ENCODE measurements around the gene FNIP2. TPM values are rescaled to one million over a fixed set of nuclear protein-coding genes. Genes with fewer than 3 reads are reported as not detected.

FNIP2 gene
- total and polyA plus RNA-seq, 9 of the 15 experiments (the other 6 are each of a cell fraction or from before 2014, with no cell fraction given) = 1.7 to 15.5 (median 8.3) TPM

DNA sequence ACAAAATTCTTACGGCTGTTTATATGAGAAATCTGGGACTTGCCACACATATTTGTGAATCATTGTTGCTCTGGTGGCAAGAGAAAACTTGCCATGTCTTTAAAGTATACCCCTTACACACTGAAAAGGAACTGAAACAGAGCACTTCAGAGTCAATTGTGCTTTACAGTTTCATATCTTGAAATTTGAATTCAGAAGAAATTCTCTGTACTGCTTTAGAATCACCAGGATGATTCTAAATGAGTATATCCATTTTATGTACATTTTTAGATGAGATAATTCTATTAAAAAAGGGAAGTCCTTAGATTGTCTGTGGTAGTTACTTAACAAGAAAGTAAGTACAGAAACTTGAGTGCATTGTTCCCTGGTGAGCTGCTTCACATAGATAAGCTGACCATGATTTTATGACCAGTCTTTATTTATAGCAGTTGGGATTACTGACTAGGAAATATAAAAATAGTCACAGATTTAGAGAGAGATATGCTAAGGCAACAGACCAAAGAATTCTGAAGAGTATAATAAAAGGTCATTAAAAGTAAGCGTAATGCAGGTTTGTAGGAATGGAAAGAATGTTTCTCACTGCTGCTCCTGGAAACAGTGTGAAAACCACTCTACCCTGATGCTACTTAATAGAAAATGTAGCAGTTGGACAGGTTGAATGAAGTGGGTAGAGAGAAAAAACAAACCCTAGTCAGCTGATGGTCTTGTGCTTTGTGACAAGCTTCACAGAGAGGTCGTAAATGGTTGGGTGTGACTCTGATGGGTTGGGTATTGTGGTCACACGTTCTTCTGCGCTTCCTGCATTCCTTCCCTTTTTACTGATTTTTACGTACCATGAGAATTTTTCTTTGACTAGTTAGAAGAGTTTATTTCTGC, 41.0 kb downstream of the FNIP2 start:
- Histone ChIP-seq H3K4me1 (replicated peaks in 1 of 2; ENCODE audit: control insufficient read depth in 2 of 2, insufficient read depth in 2 of 2, low read length in 2 of 2) (peaks cover 12 to 35% of the 10 kb centered on the region in 2 experiments), H3K36me3 (ENCODE audit: control insufficient read depth, insufficient read depth, low read length) (no peaks in the 10 kb centered on the region; the same call in 2 of the 3 replicates), H4K20me1 (replicated peaks; ENCODE audit: control insufficient read depth, insufficient read depth, low read length) (0 out of 2 replicates have a peak, but pooled peaks cover 3% of the 10 kb centered on the region), H3K4me2 (ENCODE audit: insufficient read depth, low read length) (no peak overlapping the region), H3K79me2 (ENCODE audit: control insufficient read depth, insufficient read depth, low read length) (peaks cover 11% of the 10 kb centered on the region; the same call in 1 of the 3 replicates), H3K4me3 (no peak overlapping the region), H2AFZ (ENCODE audit: low read depth, low read length) (no peak overlapping the region; the same call in 1 of the 2 replicates), H3K9ac (ENCODE audit: insufficient read depth in 1 of 2, low read depth in 2 of 2, low read length in 2 of 2) (no peak overlapping the region), H3K9me1 (ENCODE audit: control insufficient read depth, insufficient read depth, low read length) (no peaks in the 10 kb centered on the region), H3K9me3 (replicated peaks; ENCODE audit: control insufficient read depth, insufficient read depth, low read depth, low read length) (no peaks in the 10 kb centered on the region), H3K27me3 (ENCODE audit: control insufficient read depth in 2 of 2, insufficient read depth in 2 of 2, low read length in 2 of 2) (no peaks in the 10 kb centered on the region), H3K27ac (ENCODE audit: extremely low read depth, low read depth, low read length) (no peak overlapping the region)
- DNase-seq (ENCODE audit: extremely low read depth in 1 of 4, low spot score in 3 of 4) (peak in 2 of 4 experiments; percentile 36 to 53), ATAC-seq (peak; percentile 58), FAIRE-seq (peak; percentile 19)
- CTCF ChIA-PET (ENCODE audit: low intra/inter-chr PET ratio) = no interaction called here
- BruUV-seq (replicated peaks) = no TSS peak
- 21% methylated on average over 6 of the region's 6 CpGs for WGBS (ENCODE audit: insufficient coverage, low coverage, missing lambda C conversion rate)
- in situ Hi-C loops (cut with MboI) (no loop called here), intact Hi-C loops (cut with micrococcal nuclease) (no loop called here)
- POLR2A ChIA-PET = no interaction called here
- no peak for TF ChIP-seq ZNF316 (IDR thresholded peaks at IDR 0.05)
- no peak for TF ChIP-seq HDAC8 (tag; IDR thresholded peaks at IDR 0.05)
- no peak for TF ChIP-seq ZNF77 (CRISPR knock-in tag; IDR thresholded peaks at IDR 0.05)
- TF ChIP-seq, protein P1, sequence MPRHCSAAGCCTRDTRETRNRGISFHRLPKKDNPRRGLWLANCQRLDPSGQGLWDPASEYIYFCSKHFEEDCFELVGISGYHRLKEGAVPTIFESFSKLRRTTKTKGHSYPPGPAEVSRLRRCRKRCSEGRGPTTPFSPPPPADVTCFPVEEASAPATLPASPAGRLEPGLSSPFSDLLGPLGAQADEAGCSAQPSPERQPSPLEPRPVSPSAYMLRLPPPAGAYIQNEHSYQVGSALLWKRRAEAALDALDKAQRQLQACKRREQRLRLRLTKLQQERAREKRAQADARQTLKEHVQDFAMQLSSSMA (CRISPR knock-in tag; IDR thresholded peaks at IDR 0.05) = no peak
- no peak for TF ChIP-seq NCOA2 (IDR thresholded peaks at IDR 0.05; ENCODE audit: partially characterized antibody in 2 of 2)
- no peak for TF ChIP-seq EGR1 (conservative IDR thresholded peaks at IDR 0.05)
- TF ChIP-seq CHCHD3 (CRISPR knock-in tag; IDR thresholded peaks at IDR 0.05) = no peak
- TF ChIP-seq, protein P2, sequence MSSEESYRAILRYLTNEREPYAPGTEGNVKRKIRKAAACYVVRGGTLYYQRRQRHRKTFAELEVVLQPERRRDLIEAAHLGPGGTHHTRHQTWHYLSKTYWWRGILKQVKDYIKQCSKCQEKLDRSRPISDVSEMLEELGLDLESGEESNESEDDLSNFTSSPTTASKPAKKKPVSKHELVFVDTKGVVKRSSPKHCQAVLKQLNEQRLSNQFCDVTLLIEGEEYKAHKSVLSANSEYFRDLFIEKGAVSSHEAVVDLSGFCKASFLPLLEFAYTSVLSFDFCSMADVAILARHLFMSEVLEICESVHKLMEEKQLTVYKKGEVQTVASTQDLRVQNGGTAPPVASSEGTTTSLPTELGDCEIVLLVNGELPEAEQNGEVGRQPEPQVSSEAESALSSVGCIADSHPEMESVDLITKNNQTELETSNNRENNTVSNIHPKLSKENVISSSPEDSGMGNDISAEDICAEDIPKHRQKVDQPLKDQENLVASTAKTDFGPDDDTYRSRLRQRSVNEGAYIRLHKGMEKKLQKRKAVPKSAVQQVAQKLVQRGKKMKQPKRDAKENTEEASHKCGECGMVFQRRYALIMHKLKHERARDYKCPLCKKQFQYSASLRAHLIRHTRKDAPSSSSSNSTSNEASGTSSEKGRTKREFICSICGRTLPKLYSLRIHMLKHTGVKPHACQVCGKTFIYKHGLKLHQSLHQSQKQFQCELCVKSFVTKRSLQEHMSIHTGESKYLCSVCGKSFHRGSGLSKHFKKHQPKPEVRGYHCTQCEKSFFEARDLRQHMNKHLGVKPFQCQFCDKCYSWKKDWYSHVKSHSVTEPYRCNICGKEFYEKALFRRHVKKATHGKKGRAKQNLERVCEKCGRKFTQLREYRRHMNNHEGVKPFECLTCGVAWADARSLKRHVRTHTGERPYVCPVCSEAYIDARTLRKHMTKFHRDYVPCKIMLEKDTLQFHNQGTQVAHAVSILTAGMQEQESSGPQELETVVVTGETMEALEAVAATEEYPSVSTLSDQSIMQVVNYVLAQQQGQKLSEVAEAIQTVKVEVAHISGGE (CRISPR knock-in tag; IDR thresholded peaks at IDR 0.05) = no peak
- TF ChIP-seq, protein P3, sequence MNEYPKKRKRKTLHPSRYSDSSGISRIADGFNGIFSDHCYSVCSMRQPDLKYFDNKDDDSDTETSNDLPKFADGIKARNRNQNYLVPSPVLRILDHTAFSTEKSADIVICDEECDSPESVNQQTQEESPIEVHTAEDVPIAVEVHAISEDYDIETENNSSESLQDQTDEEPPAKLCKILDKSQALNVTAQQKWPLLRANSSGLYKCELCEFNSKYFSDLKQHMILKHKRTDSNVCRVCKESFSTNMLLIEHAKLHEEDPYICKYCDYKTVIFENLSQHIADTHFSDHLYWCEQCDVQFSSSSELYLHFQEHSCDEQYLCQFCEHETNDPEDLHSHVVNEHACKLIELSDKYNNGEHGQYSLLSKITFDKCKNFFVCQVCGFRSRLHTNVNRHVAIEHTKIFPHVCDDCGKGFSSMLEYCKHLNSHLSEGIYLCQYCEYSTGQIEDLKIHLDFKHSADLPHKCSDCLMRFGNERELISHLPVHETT (CRISPR knock-in tag; conservative IDR thresholded peaks at IDR 0.05 in 1 of 2, IDR thresholded peaks at IDR 0.05 in 1 of 2) = no peak
- TF ChIP-seq RCOR1 (IDR thresholded peaks at IDR 0.05; ENCODE audit: borderline replicate concordance in 1 of 2, low read depth in 2 of 2, low read length in 2 of 2) = peak in 1 of 2 experiments; percentile 87; a peak in 2 of 4 replicates
- TF ChIP-seq, protein P4, sequence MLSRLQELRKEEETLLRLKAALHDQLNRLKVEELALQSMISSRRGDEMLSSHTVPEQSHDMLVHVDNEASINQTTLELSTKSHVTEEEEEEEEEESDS (CRISPR knock-in tag; IDR thresholded peaks at IDR 0.05) = no peak
- no peak for TF ChIP-seq SRF (CRISPR knock-in tag; IDR thresholded peaks at IDR 0.05)
- no peak for TF ChIP-seq FIP1L1 (IDR thresholded peaks at IDR 0.05; ENCODE audit: low read depth, low read length, poor library complexity, severe bottlenecking)
- TF ChIP-seq EHMT2 (IDR thresholded peaks at IDR 0.05) = no peak

All from K562 (cell line).